GM18867 (cell line): ENCODE results near the gene LINC00305.

Source experiments
- ATAC-seq: cut with Tn5 transposase; IDR thresholded peaks from one replicate; pipeline ENCODE4 v1.9.1; 2021; ENCODE audit warnings: mild to moderate bottlenecking, moderate library complexity; ENCODE audit not compliant: unreplicated experiment

The LINC00305 gene

DNA sequence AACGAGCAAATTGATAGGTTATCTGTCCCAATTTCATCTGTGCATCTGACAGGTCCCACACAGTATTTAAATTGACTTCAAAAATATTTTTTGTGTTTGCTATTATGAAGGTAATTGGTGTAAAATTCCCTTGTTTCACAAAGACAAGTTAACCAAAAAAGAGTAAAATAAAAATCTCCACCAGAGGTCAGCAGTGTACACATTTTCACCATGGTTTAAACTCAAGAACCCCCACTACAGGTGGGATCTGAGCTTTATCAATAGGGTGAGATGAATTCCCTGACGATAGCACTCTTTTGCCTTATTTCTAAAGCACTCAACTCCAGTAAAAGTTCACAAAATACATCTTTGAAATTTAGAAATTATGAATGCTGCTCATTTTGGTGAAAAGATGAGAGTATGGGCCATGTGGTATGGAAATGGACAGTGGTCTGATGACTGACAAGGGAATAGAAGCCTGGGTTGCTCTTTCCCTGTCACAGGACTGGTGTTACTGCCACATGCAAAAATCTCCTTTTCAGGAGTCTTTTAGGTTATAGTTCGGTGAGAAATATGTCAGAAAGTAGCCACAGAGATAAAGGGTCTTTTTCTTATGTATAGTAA, 111.0 kb downstream of the LINC00305 start:
- peak; percentile 74 for ATAC-seq

DNA sequence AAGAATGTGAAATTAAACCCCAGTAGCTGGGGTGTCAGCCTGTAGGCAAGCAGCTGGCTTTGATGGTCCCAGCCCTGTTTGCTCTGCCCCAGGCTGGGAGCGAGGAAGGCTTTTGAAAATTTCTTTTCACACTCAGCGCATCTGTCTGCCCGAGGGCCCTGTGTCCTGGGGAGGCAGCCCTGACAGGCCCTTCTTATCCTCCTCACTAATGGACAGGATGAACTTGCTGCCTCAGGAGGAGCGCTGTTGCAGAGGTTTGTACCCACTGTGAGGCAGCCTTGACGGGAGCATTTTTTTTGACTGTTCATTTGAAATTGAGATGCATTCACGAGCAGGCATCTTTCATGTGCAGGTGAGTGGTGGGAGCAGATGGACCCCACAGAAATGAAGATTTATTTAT, 116.6 kb downstream of the LINC00305 start:
- no peak for ATAC-seq

DNA sequence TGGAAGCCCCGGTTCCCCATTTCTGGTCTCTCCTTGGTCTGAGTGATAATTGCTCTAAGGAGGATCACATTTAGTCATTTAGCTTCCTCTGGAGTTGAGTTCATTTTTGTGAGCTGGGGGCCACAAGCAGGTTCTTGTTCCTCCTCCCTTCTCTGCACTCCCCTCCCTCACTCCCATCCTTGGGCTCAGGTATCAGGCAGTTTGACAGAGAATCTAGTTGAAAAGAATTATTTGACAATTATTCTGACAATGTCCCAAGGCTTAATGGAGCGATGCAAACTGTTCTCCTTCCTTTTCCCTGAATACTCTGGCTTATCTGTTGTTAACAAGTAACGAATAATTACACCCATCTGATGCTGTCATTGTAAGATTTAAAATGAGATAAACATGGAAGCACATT, 117.5 kb downstream of the LINC00305 start:
- ATAC-seq = no peak
